HUDEP-2 (cell line): ENCODE data around the gene TP53TG3.
"Not testable (repeated sequence)": the region's sequence is repeated elsewhere in the genome, so short reads cannot be mapped to it uniquely, and the experiment has no call there.

Experiments used
- DNase-seq, 76 experiments: peaks; one replicate each; lab custom pipeline; 2025; ENCODE audit not compliant: unreplicated experiment in 76 of 76; lab: John Stamatoyannopoulos, UW

TP53TG3 gene

GRCh38 chr16:32676065-32676464 is at the start of gene TP53TG3:
Gene TP53TG3, minus strand, starts transcription at chr16:32676165. Its CDS starts 68 bp downstream, at chr16:32676097.
- not testable (repeated sequence) for DNase-seq

- not testable (repeated sequence) for DNase-seq
Measured at GRCh38 chr16:32650876-32651275, 25.1 kb downstream of the TP53TG3 start.

- DNase-seq, result not testable (repeated sequence)
Measured at GRCh38 chr16:32647562-32647961, 28.4 kb downstream of the TP53TG3 start.

- DNase-seq, result not testable (repeated sequence)
Measured at GRCh38 chr16:32646780-32647179, 29.2 kb downstream of the TP53TG3 start.

- DNase-seq, result not testable (repeated sequence)
Measured at GRCh38 chr16:32646177-32646576, 29.8 kb downstream of the TP53TG3 start.

GRCh38 chr16:32645278-32645908 is 30.6 kb downstream of the TP53TG3 start:
- DNase-seq, result not testable (repeated sequence)

- DNase-seq, result not testable (repeated sequence)
Measured at GRCh38 chr16:32644715-32645114, 31.2 kb downstream of the TP53TG3 start.

- not testable (repeated sequence) for DNase-seq
Measured at GRCh38 chr16:32637614-32638013, 38.4 kb downstream of the TP53TG3 start.

- not testable (repeated sequence) for DNase-seq
Measured at GRCh38 chr16:32632096-32632495, 43.9 kb downstream of the TP53TG3 start.
